H1 (cell line): ENCODE results near the gene C14orf119. TPM values are rescaled to one million over a fixed set of nuclear protein-coding genes. Genes with fewer than 3 reads are reported as not detected.

Source experiments
- CHD1 ChIP-seq: IDR thresholded peaks from 2 replicates; pipeline ENCODE4 v1.6.1; 2012; ENCODE audit warnings: low read depth, low read length, improper control_type of control experiment
- KDM5A ChIP-seq: fragments of 200-600 bp; IDR thresholded peaks from 2 replicates; pipeline ENCODE4 v1.7.1; 2012; ENCODE audit warnings: mild to moderate bottlenecking, low read length, inconsistent platforms, mixed read lengths
- POLR2AphosphoS5 ChIP-seq: IDR thresholded peaks from 2 replicates; pipeline ENCODE4 v1.6.1; 2011; ENCODE audit warnings: low read depth, low read length
- polyA plus RNA-seq, 7 experiments: library from polyadenylated mRNA; depleted of rRNA in 3 of 7; stranded (reverse) in 5 of 7; unstranded in 2 of 7; fragments of >200 nt in 5 of 7; fragments of 200-250 nt in 2 of 7; gene quantifications; 1 replicate in 5 of 7; 2 replicates in 1 of 7; 4 replicates in 1 of 7; pipeline versions ENCODE4 v1.2.1 to v1.2.3, GENCODE V29; 2011 to 2013; ENCODE audit warnings: missing spikeins in 2 of 7, mixed read lengths in 2 of 7
- total RNA-seq: library from RNA; stranded (reverse); fragmentation: NEBNext Ultra II Directional; extraction: Animal tissue kit (Norgen Biotek cat#: 25700); gene quantifications from 2 replicates; pipeline ENCODE4 v1.2.1, GENCODE V29; 2021
- TF ChIP-seq, protein P1 (sequence below): IDR thresholded peaks from 2 replicates; pipeline ENCODE4 v1.6.1; 2011; ENCODE audit warnings: low read depth, mild to moderate bottlenecking, low read length; ENCODE audit not compliant: insufficient read depth
- TF ChIP-seq, protein P2 (sequence below): fragments of 300-600 bp; sonication (generic); IDR thresholded peaks from 2 replicates; pipeline ENCODE4 v1.7.1; 2012; ENCODE audit warnings: low read length, moderate library complexity, mild to moderate bottlenecking, inconsistent platforms; ENCODE audit not compliant: insufficient replicate concordance

C14orf119 gene
- total and polyA plus RNA-seq, 2 of the 8 experiments (the other 6 are each of a cell fraction or from before 2014, with no cell fraction given) = 78.1 to 94.0 TPM

DNA sequence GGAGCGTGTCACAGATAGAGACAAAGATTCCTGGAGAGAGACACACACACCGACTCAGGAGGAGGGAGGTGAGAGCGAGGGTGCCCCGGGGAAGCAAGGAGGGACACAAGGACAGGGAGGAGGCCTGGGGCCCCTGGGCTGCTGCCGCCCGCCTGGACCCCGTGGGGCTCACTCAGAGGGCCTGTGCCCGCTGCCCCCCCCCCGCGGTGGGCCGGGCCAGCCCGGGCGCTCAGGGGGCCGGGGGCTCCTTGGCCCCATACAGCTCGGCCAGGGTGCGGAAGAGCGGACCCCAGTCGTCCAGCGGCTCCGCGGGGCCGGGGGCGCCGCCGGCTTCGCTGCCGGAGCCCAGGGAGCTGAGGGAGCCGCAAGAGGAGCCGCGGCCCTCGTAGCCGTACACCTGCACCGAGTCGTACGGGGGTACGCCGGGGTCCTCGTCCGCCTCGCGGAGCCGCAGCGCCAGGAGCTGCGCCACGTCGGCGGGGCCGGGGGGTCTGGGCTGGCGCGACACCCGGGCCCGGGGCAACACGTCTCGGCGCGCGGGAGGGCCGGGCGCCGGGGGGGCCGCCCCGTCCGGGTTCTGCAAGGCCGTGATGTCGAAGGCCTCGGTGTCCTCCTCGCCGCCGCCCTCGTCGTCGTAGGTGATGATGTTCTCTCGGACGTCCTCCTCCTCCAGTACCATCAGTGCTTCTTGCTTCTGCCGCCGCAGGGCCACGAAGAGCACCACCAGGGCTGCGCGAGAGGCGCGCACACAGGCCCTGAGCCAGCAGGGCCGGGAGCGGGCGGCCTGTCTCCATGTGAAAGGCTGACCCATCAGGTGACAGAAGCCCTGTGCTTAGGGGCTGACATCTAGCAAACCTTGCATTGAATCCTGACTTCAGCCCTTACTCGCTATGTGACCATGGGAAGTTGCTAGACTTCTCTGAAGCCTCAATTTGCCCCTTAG, 47.3 kb upstream of the C14orf119 start (continued):
- TF ChIP-seq, protein P1, sequence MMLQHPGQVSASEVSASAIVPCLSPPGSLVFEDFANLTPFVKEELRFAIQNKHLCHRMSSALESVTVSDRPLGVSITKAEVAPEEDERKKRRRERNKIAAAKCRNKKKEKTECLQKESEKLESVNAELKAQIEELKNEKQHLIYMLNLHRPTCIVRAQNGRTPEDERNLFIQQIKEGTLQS = no peak
- TF ChIP-seq CHD1 = no peak
- TF ChIP-seq KDM5A = no peak
- TF ChIP-seq, protein P2, sequence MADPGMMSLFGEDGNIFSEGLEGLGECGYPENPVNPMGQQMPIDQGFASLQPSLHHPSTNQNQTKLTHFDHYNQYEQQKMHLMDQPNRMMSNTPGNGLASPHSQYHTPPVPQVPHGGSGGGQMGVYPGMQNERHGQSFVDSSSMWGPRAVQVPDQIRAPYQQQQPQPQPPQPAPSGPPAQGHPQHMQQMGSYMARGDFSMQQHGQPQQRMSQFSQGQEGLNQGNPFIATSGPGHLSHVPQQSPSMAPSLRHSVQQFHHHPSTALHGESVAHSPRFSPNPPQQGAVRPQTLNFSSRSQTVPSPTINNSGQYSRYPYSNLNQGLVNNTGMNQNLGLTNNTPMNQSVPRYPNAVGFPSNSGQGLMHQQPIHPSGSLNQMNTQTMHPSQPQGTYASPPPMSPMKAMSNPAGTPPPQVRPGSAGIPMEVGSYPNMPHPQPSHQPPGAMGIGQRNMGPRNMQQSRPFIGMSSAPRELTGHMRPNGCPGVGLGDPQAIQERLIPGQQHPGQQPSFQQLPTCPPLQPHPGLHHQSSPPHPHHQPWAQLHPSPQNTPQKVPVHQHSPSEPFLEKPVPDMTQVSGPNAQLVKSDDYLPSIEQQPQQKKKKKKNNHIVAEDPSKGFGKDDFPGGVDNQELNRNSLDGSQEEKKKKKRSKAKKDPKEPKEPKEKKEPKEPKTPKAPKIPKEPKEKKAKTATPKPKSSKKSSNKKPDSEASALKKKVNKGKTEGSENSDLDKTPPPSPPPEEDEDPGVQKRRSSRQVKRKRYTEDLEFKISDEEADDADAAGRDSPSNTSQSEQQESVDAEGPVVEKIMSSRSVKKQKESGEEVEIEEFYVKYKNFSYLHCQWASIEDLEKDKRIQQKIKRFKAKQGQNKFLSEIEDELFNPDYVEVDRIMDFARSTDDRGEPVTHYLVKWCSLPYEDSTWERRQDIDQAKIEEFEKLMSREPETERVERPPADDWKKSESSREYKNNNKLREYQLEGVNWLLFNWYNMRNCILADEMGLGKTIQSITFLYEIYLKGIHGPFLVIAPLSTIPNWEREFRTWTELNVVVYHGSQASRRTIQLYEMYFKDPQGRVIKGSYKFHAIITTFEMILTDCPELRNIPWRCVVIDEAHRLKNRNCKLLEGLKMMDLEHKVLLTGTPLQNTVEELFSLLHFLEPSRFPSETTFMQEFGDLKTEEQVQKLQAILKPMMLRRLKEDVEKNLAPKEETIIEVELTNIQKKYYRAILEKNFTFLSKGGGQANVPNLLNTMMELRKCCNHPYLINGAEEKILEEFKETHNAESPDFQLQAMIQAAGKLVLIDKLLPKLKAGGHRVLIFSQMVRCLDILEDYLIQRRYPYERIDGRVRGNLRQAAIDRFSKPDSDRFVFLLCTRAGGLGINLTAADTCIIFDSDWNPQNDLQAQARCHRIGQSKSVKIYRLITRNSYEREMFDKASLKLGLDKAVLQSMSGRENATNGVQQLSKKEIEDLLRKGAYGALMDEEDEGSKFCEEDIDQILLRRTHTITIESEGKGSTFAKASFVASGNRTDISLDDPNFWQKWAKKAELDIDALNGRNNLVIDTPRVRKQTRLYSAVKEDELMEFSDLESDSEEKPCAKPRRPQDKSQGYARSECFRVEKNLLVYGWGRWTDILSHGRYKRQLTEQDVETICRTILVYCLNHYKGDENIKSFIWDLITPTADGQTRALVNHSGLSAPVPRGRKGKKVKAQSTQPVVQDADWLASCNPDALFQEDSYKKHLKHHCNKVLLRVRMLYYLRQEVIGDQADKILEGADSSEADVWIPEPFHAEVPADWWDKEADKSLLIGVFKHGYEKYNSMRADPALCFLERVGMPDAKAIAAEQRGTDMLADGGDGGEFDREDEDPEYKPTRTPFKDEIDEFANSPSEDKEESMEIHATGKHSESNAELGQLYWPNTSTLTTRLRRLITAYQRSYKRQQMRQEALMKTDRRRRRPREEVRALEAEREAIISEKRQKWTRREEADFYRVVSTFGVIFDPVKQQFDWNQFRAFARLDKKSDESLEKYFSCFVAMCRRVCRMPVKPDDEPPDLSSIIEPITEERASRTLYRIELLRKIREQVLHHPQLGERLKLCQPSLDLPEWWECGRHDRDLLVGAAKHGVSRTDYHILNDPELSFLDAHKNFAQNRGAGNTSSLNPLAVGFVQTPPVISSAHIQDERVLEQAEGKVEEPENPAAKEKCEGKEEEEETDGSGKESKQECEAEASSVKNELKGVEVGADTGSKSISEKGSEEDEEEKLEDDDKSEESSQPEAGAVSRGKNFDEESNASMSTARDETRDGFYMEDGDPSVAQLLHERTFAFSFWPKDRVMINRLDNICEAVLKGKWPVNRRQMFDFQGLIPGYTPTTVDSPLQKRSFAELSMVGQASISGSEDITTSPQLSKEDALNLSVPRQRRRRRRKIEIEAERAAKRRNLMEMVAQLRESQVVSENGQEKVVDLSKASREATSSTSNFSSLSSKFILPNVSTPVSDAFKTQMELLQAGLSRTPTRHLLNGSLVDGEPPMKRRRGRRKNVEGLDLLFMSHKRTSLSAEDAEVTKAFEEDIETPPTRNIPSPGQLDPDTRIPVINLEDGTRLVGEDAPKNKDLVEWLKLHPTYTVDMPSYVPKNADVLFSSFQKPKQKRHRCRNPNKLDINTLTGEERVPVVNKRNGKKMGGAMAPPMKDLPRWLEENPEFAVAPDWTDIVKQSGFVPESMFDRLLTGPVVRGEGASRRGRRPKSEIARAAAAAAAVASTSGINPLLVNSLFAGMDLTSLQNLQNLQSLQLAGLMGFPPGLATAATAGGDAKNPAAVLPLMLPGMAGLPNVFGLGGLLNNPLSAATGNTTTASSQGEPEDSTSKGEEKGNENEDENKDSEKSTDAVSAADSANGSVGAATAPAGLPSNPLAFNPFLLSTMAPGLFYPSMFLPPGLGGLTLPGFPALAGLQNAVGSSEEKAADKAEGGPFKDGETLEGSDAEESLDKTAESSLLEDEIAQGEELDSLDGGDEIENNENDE = no peak
- no peak for TF ChIP-seq POLR2AphosphoS5
- TF ChIP-seq, all 59 proteins: peak for 0
